Measurements from ENCODE around the gene CCND3.

DNA sequence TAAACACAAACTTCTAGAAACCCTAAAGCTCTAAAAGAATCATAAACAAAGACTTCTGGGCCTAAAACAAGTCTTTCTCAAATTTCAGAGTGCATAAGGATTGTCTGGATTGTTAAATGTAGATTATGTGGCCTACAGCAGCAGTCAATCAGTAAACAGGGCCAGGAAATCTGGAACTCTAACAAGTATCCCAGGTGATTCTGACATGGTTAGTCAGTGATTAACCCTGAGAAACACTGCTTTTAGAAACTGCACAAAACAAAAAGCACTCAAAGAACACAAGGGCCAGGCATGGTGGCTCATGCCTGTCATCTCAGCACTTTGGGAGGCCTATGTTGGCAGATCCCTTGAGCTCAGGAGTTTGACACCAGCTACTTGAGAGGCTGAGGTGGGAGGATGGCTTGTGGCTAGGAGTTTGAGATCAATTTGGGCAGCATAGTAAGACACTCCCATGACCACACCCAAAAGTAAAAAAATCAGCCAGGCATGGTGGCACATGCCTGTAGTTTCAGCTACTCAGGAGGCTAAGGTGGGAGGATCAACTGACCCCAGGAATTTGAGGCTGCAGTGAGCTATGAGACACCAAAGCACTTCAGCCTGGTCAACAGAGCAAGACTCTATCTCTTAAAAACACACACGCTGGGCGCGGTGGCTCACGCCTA lies 26.6 kb downstream of the CCND3 start:
- no peak for TF ChIP-seq POLR2A (IDR thresholded peaks at IDR 0.05)
- TF ChIP-seq, protein P1, sequence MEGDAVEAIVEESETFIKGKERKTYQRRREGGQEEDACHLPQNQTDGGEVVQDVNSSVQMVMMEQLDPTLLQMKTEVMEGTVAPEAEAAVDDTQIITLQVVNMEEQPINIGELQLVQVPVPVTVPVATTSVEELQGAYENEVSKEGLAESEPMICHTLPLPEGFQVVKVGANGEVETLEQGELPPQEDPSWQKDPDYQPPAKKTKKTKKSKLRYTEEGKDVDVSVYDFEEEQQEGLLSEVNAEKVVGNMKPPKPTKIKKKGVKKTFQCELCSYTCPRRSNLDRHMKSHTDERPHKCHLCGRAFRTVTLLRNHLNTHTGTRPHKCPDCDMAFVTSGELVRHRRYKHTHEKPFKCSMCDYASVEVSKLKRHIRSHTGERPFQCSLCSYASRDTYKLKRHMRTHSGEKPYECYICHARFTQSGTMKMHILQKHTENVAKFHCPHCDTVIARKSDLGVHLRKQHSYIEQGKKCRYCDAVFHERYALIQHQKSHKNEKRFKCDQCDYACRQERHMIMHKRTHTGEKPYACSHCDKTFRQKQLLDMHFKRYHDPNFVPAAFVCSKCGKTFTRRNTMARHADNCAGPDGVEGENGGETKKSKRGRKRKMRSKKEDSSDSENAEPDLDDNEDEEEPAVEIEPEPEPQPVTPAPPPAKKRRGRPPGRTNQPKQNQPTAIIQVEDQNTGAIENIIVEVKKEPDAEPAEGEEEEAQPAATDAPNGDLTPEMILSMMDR (IDR thresholded peaks at IDR 0.05), result no peak
